Keratinocyte (primary cell): ENCODE measurements around the gene SLC22A9. TPM values are rescaled to one million over a fixed set of nuclear protein-coding genes. Genes with fewer than 3 reads are reported as not detected.

ENCODE experiments used
- DNase-seq: peaks from one replicate; pipeline ENCODE4 v3.0.0-alpha.2; 2011; ENCODE audit warnings: low read depth, missing footprints, low spot score
- FAIRE-seq: peaks from 2 replicates; lab custom pipeline; 2011; peaks lifted over from hg19 to GRCh38; lab: Jason Lieb, UNC
- H2AFZ ChIP-seq: 2 replicates; pipeline ENCODE4 v1.6.0; 2012; ENCODE audit warnings: low read length, control low read depth, inconsistent platforms; ENCODE audit not compliant: control insufficient read depth
- H3K27ac ChIP-seq: 2 replicates; pipeline ENCODE4 v1.5.1; 2011; ENCODE audit warnings: low read length; ENCODE audit not compliant: control insufficient read depth, insufficient read depth
- H3K27me3 ChIP-seq: 3 replicates; pipeline ENCODE4 v1.6.0; 2011; ENCODE audit warnings: low read length; ENCODE audit not compliant: control insufficient read depth, insufficient read depth; ENCODE audit errors: extremely low read depth
- H3K36me3 ChIP-seq, 2 experiments: 2 replicates in 1 of 2; 3 replicates in 1 of 2; pipeline ENCODE4 v1.5.1; 2011; ENCODE audit warnings: low read length in 2 of 2, mild to moderate bottlenecking in 1 of 2; ENCODE audit not compliant: control insufficient read depth in 2 of 2, insufficient read depth in 2 of 2; ENCODE audit errors: extremely low read depth in 1 of 2
- H3K4me1 ChIP-seq: 3 replicates; pipeline ENCODE4 v1.5.1; 2011; ENCODE audit warnings: low read length; ENCODE audit not compliant: control insufficient read depth, insufficient read depth; ENCODE audit errors: extremely low read depth
- H3K4me2 ChIP-seq: 3 replicates; pipeline ENCODE4 v1.6.0; 2011; ENCODE audit warnings: low read depth, low read length; ENCODE audit not compliant: control insufficient read depth, insufficient read depth; ENCODE audit errors: extremely low read depth
- H3K4me3 ChIP-seq, 3 experiments: fragments of 200-600 bp in 1 of 3; sonication (generic) in 1 of 3; 2 replicates in 2 of 3; 3 replicates in 1 of 3; pipeline ENCODE4 v1.5.1; 2011 to 2016; ENCODE audit warnings: low read length in 3 of 3, mild to moderate bottlenecking in 3 of 3, control low read depth in 2 of 3, inconsistent platforms in 1 of 3, low read depth in 1 of 3, mixed read lengths in 1 of 3, mixed run types in 1 of 3, moderate library complexity in 1 of 3; ENCODE audit not compliant: control insufficient read depth in 2 of 3, insufficient read depth in 2 of 3; ENCODE audit errors: extremely low read depth in 1 of 3
- H3K79me2 ChIP-seq: 2 replicates; pipeline ENCODE4 v1.6.0; 2012; ENCODE audit warnings: low read length; ENCODE audit not compliant: control insufficient read depth, insufficient read depth
- H3K9ac ChIP-seq: 3 replicates; pipeline ENCODE4 v1.6.0; 2011; ENCODE audit warnings: low read length; ENCODE audit not compliant: control insufficient read depth, insufficient read depth; ENCODE audit errors: extremely low read depth
- H3K9me1 ChIP-seq: 3 replicates; pipeline ENCODE4 v1.6.0; 2011; ENCODE audit warnings: low read length; ENCODE audit not compliant: control insufficient read depth, insufficient read depth; ENCODE audit errors: extremely low read depth
- H3K9me3 ChIP-seq: 2 replicates; pipeline ENCODE4 v1.5.1; 2012; ENCODE audit warnings: low read depth, low read length; ENCODE audit not compliant: control insufficient read depth
- H4K20me1 ChIP-seq: 3 replicates; pipeline ENCODE4 v1.6.0; 2011; ENCODE audit warnings: low read length; ENCODE audit not compliant: control insufficient read depth, insufficient read depth; ENCODE audit errors: extremely low read depth
- CTCF ChIP-seq, 3 experiments: IDR thresholded peaks in 1 of 3; conservative IDR thresholded peaks in 1 of 3; optimal IDR thresholded peaks in 1 of 3; 2 replicates in 2 of 3; 3 replicates in 1 of 3; pipeline versions ENCODE3 to v1.5.1; 2011; ENCODE audit warnings: low read length in 3 of 3, mild to moderate bottlenecking in 3 of 3, moderate library complexity in 2 of 3, control low read depth in 1 of 3, inconsistent platforms in 1 of 3; ENCODE audit not compliant: insufficient read depth in 2 of 3; ENCODE audit errors: extremely low read depth in 1 of 3
- EZH2 ChIP-seq: IDR thresholded peaks from one replicate; pipeline ENCODE4 v1.6.1; 2012; ENCODE audit warnings: inconsistent platforms, mild to moderate bottlenecking, low read length, moderate library complexity
- dilution Hi-C: fragments of 300-500 bp; cut with MboI; formaldehyde crosslinking; loops from one replicate; pipeline ENCODE4 v1.7.0; 2020; ENCODE audit warnings: low sequenced_read_pairs; ENCODE audit not compliant: extremely low pct_ligation_motif_present
- polyA plus RNA-seq, 5 experiments: library from polyadenylated mRNA; depleted of rRNA in 3 of 5; stranded (reverse) in 3 of 5; stranded (forward) in 1 of 5; unstranded in 1 of 5; fragments of >200 nt; gene quantifications; 1 replicate in 1 of 5; 2 replicates in 3 of 5; 3 replicates in 1 of 5; pipeline versions ENCODE4 v1.2.1 to v1.2.3, GENCODE V29; 2011 to 2012; ENCODE audit warnings: missing spikeins in 2 of 5, low read depth in 1 of 5, low replicate concordance in 1 of 5

The SLC22A9 gene
- polyA plus RNA-seq, 1 donor (not counting 4 experiments of a cell fraction or from before 2014, with no cell fraction given): not detected

GRCh38 chr11:63337070-63337469 lies 32.5 kb upstream of the SLC22A9 start:
- Histone ChIP-seq H3K79me2 (no peaks in the 10 kb centered on the region), H3K27me3 (no peaks in the 10 kb centered on the region), H4K20me1 (no peaks in the 10 kb centered on the region), H3K36me3 (no peaks in the 10 kb centered on the region), H3K9me1 (no peaks in the 10 kb centered on the region), H3K9me3 (no peaks in the 10 kb centered on the region), H3K4me3 (no peak overlapping the region), H3K4me1 (no peaks in the 10 kb centered on the region), H2AFZ (no peak overlapping the region), H3K4me2 (no peak overlapping the region), H3K27ac (no peak overlapping the region), H3K9ac (no peak overlapping the region)
- TF ChIP-seq EZH2: no peak
- TF ChIP-seq CTCF (optimal IDR thresholded peaks at IDR 0.05 in 1 of 3, IDR thresholded peaks at IDR 0.05 in 1 of 3, conservative IDR thresholded peaks at IDR 0.05 in 1 of 3; ENCODE audit: extremely low read depth in 1 of 3, insufficient read depth in 2 of 3, low read length in 3 of 3): no peak
- dilution Hi-C loops: no loop called here
- DNase-seq: no peak
- FAIRE-seq: no peak

DNA sequence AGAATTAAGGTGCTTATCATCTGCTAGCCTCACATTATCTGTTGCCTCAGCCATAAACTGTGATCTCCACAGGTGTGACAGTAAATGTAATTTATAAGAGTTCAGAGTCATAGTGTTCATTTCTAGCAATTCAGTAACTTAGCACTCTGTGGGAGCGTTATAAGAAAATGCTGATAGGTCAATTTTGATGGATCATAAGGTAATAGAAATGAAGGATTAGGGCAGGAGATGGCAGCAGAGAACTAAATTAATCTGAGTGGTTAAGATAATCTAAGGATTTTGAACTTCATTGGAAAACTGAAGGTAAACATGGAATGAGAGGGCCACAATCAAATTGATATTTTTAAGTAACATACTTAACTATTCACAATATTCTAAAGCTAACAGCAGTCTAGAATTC lies 26.5 kb upstream of the SLC22A9 start:
- Histone ChIP-seq H3K27me3 (no peaks in the 10 kb centered on the region), H3K9me3 (no peaks in the 10 kb centered on the region), H3K36me3 (no peaks in the 10 kb centered on the region), H3K4me1 (no peaks in the 10 kb centered on the region), H3K79me2 (no peaks in the 10 kb centered on the region), H3K9me1 (no peaks in the 10 kb centered on the region), H3K4me2 (no peak overlapping the region), H3K4me3 (no peak overlapping the region), H3K9ac (no peak overlapping the region), H3K27ac (no peak overlapping the region), H2AFZ (no peak overlapping the region), H4K20me1 (no peaks in the 10 kb centered on the region)
- DNase-seq (no peak), FAIRE-seq (no peak)
- TF ChIP-seq EZH2 (no peak), CTCF (optimal IDR thresholded peaks at IDR 0.05 in 1 of 3, IDR thresholded peaks at IDR 0.05 in 1 of 3, conservative IDR thresholded peaks at IDR 0.05 in 1 of 3; ENCODE audit: extremely low read depth in 1 of 3, insufficient read depth in 2 of 3, low read length in 3 of 3) (no peak)
- dilution Hi-C loops: no loop called here
